Right lobe of liver (tissue), 6 donors: ENCODE measurements around the gene ZMIZ1. TPM values are rescaled to one million over a fixed set of nuclear protein-coding genes. Genes with fewer than 3 reads are reported as not detected.
A peak's percentile ranks its signal among the peaks of the same experiment; 100 is the strongest.

Source experiments
- ATAC-seq, 4 donors: fragments of 200-7000 bp; cut with Tn5 transposase; one replicate each; pipeline ENCODE4 v1.9.1; 2020; ENCODE audit warnings: mild to moderate bottlenecking in 4 of 4, moderate library complexity in 4 of 4
- DNase-seq, 3 donors: peaks; one replicate each; pipeline ENCODE4 v3.0.0-alpha.2; 2020
- H3K27ac ChIP-seq, 3 donors: fragments of 200-600 bp; one replicate each; pipeline ENCODE4 v1.8.0; 2022
- H3K27me3 ChIP-seq, 2 donors: fragments of 200-600 bp; one replicate each; pipeline ENCODE4 v1.8.0; 2022
- H3K36me3 ChIP-seq, 4 donors: fragments of 200-600 bp; sonication (generic) in 1 of 4; one replicate each; pipeline versions ENCODE4 v1.5.1 to v1.8.0; 2017 to 2022; ENCODE audit warnings: control low read depth in 1 of 4
- H3K4me1 ChIP-seq, 4 donors: fragments of 200-600 bp; sonication (generic) in 1 of 4; one replicate each; pipeline versions ENCODE4 v1.5.1 to v1.8.0; 2017 to 2022; ENCODE audit warnings: control low read depth in 1 of 4
- H3K4me3 ChIP-seq, 3 donors: fragments of 200-600 bp; one replicate each; pipeline ENCODE4 v1.8.0; 2022
- H3K9me3 ChIP-seq, 4 donors: fragments of 200-600 bp; sonication (generic) in 1 of 4; one replicate each; pipeline versions ENCODE4 v1.5.1 to v1.8.0; 2017 to 2022; ENCODE audit warnings: control low read depth in 1 of 4
- POLR2A ChIP-seq: fragments of 450-650 bp; IDR thresholded peaks from one replicate; pipeline ENCODE4 v1.6.1; 2017; ENCODE audit warnings: antibody characterized with exemption, mild to moderate bottlenecking
- WGBS: methylation state at CpG from one replicate; pipeline ENCODE4 v1.1.6; 2018; ENCODE audit warnings: low coverage, low lambda C conversion rate; ENCODE audit not compliant: insufficient coverage; ENCODE audit errors: missing lambda C conversion rate; 5-methylcytosine and 5-hydroxymethylcytosine counted together
- intact Hi-C, 2 donors: fragments of 100-400 bp; cut with DNase I; formaldehyde crosslinking; loops; one replicate each; pipeline versions ENCODE4 v1.11.2 to v1.14.1; 2022
- total RNA-seq, 6 experiments: library from RNA; depleted of rRNA in 2 of 6; stranded (reverse); fragments of >200 nt in 2 of 6; fragmentation: NEBNext Ultra II Directional in 3 of 6; extraction: Animal tissue kit (Norgen Biotek cat#: 25700) in 3 of 6; gene quantifications; one replicate each; pipeline versions ENCODE4 v1.1.0 to v1.2.4, GENCODE V29; 2016 to 2023
- TF ChIP-seq, protein P1 (sequence below), 4 donors: fragments of 200-600 bp in 3 of 4; fragments of 450-650 bp in 1 of 4; IDR thresholded peaks; one replicate each; pipeline versions ENCODE4 v1.5.1 to v1.8.0; 2016 to 2022; ENCODE audit warnings: antibody characterized with exemption in 4 of 4, mild to moderate bottlenecking in 2 of 4
- donor health status: DM: no; HTN: yes; CAD: no.
- donor health status: DM: no; HTN: no; CAD: no.
- donor health status: DM: no; HTN: no; CAD: no.
- donor health status: DM: no; HTN: yes; CAD: no.
- donor health status: DM: no; HTN: yes; CAD: no.

Gene ZMIZ1
- total RNA-seq, 6 experiments from 2014 or later = 9.9 to 22.8 (median 12.3) TPM

DNA sequence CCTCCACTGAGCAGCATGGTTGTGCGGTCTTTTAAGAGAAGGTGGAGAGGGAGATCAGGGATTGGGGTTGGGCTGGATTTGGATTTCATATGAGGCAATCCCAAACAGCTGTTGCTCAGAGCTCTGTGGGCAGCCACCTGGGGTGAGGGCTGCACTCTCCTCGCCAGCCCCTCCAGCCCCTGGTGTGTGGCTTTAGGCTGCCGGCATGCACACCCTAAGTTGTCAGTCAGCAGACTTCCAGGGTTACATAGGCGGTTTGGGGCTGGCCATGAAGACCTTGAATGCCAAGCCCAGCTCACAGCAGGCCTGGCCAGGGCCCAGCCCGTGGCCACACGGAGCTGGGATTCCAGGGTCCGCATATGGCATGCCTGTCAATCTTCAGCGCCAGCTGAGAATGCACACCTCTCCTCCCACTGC, 54.8 kb downstream of the ZMIZ1 start:
- no peaks in the 10 kb centered on the region for H3K27me3 ChIP-seq
- intact Hi-C loops = no loop called here
- H3K36me3 ChIP-seq = peaks cover 0 to 4% (median 0%) of the 10 kb centered on the region in 4 donors
- no peak for TF ChIP-seq POLR2A
- TF ChIP-seq, protein P1, sequence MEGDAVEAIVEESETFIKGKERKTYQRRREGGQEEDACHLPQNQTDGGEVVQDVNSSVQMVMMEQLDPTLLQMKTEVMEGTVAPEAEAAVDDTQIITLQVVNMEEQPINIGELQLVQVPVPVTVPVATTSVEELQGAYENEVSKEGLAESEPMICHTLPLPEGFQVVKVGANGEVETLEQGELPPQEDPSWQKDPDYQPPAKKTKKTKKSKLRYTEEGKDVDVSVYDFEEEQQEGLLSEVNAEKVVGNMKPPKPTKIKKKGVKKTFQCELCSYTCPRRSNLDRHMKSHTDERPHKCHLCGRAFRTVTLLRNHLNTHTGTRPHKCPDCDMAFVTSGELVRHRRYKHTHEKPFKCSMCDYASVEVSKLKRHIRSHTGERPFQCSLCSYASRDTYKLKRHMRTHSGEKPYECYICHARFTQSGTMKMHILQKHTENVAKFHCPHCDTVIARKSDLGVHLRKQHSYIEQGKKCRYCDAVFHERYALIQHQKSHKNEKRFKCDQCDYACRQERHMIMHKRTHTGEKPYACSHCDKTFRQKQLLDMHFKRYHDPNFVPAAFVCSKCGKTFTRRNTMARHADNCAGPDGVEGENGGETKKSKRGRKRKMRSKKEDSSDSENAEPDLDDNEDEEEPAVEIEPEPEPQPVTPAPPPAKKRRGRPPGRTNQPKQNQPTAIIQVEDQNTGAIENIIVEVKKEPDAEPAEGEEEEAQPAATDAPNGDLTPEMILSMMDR (IDR thresholded peaks at IDR 0.05) = no peak
- H3K4me3 ChIP-seq = no peak overlapping the region
- ATAC-seq (no peak), DNase-seq (no peak)
- H3K4me1 ChIP-seq = peaks cover 0 to 25% (median 12%) of the 10 kb centered on the region in 4 donors
- H3K27ac ChIP-seq = no peak overlapping the region
- H3K9me3 ChIP-seq = no peaks in the 10 kb centered on the region
- no CpG with 5 or more reads among the region's 8 CpGs for WGBS

DNA sequence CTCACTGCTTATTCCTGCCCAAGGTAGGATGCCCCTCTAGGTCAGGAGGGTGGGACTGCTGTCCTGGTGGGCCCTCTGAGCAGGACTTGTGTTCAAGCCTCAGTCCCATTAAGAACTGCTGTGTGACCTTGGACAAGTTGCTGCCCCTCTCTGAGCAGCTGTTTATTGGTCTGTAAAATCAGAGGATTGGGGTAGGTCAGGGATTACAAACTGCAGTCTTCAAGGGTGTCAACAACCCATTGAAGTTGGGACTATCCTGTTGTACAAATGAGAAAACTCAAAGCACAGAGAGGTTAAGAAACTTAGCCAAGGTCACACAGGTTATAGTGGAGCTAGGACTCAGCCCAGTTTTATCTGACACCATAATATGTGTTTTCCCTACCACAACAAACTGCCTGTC, 55.3 kb downstream of the ZMIZ1 start:
- Histone ChIP-seq H3K4me1 (peaks cover 0 to 30% (median 14%) of the 10 kb centered on the region in 4 donors), H3K9me3 (no peaks in the 10 kb centered on the region), H3K27me3 (no peaks in the 10 kb centered on the region), H3K27ac (no peak overlapping the region), H3K4me3 (no peak overlapping the region), H3K36me3 (peaks cover 0 to 4% (median 0%) of the 10 kb centered on the region in 4 donors)
- ATAC-seq (no peak), DNase-seq (no peak)
- intact Hi-C loops = no loop called here
- no peak for TF ChIP-seq POLR2A
- TF ChIP-seq, protein P1 (IDR thresholded peaks at IDR 0.05) = no peak

DNA sequence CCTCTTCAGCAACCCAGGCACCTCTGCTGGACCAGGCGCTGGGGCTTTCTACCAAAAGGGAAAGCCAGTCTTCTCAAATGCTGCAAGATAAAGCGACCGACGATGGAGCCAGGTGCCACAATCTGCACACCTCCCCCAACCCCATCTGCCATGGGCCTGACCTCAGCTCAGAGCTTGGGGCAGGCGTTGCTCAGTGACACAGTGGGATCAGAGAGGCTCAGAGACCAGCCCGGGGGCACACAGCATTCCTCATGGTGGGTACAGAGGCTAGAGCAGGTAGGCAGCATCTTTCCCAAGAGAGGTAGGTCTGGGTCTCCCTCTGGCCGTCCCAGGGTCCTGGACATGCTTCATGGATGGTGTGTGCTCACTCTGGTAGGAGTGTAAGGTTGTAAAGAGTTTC, 56.3 kb downstream of the ZMIZ1 start:
- intact Hi-C loops = no loop called here
- peaks cover 0 to 37% (median 21%) of the 10 kb centered on the region in 4 donors for H3K4me1 ChIP-seq
- WGBS = no CpG with 5 or more reads among the region's 7 CpGs
- peaks cover 0 to 4% (median 0%) of the 10 kb centered on the region in 4 donors for H3K36me3 ChIP-seq
- no peak for TF ChIP-seq POLR2A
- TF ChIP-seq, protein P1 (IDR thresholded peaks at IDR 0.05) = no peak
- no peaks in the 10 kb centered on the region for H3K27me3 ChIP-seq
- no peaks in the 10 kb centered on the region for H3K9me3 ChIP-seq
- H3K27ac ChIP-seq = no peak overlapping the region
- ATAC-seq (no peak), DNase-seq (no peak)
- H3K4me3 ChIP-seq = no peak overlapping the region

DNA sequence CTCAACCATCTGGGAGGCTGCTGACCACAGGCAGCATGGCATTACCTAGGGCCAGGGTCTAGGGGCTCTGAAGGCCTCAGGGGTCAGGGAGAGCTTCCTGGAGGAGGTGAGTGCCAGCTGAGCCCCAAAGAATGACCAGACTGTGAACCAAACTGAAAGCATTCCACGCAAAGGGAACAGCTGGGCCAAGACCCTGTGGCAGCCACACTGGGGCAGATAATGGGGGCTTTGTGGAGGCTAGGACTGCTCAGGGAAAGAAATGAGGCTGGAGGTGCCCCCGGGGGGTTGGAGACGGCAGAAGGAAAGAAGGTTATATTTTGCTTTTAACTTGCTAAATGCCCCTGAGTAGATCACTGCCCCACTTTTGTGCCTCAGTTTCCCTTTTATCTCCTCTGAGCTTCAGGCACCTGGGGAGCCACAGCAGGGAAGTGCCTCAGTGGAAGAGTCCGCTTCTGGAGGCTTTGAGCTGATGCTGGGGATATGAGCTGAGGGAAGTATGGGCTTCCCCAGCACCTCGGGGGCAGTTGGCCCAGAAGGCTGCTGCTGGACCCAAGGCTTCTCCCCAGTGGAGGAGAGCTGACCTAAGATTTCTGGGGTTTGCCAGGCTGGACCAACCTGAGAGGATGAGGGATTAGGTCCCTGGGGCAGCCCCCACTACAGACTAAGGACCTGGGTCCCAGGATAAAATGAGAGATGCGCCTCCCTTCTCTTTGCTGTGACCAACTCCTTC, 57.8 kb downstream of the ZMIZ1 start:
- Histone ChIP-seq H3K27me3 (no peaks in the 10 kb centered on the region), H3K36me3 (peaks cover 0 to 4% (median 0%) of the 10 kb centered on the region in 4 donors), H3K4me1 (peaks cover 0 to 39% (median 21%) of the 10 kb centered on the region in 4 donors), H3K27ac (peak overlapping the region in 2 of 3 donors; percentile 10 to 11), H3K9me3 (no peaks in the 10 kb centered on the region), H3K4me3 (no peak overlapping the region)
- no peak for ATAC-seq
- intact Hi-C loops = no loop called here
- TF ChIP-seq, protein P1 (IDR thresholded peaks at IDR 0.05) = no peak
- TF ChIP-seq POLR2A = no peak
- 55% methylated on average over 2 of the region's 6 CpGs for WGBS
- no peak for DNase-seq
